Activated naive CD8-positive, alpha-beta T cell treated with anti-CD3 and anti-CD28 coated beads for 36 hours (primary cell): ENCODE data around the gene PABPN1L. TPM values are rescaled to one million over a fixed set of nuclear protein-coding genes. Genes with fewer than 3 reads are reported as not detected.
A peak's percentile ranks its signal among the peaks of the same experiment; 100 is the strongest.

Source experiments
- DNase-seq: peaks from one replicate; pipeline ENCODE4 v3.0.0; 2021
- H3K27ac Mint-ChIP-seq: one replicate; pipeline ENCODE4 v1.8.0; 2022; ENCODE audit warnings: mild to moderate bottlenecking, moderate library complexity, mixed read lengths
- H3K27me3 Mint-ChIP-seq: one replicate; pipeline ENCODE4 v1.8.0; 2022; ENCODE audit warnings: mild to moderate bottlenecking, mixed read lengths
- H3K36me3 Mint-ChIP-seq: one replicate; pipeline ENCODE4 v1.8.0; 2021; ENCODE audit warnings: mild to moderate bottlenecking, mixed read lengths
- H3K4me1 Mint-ChIP-seq: one replicate; pipeline ENCODE4 v1.8.0; 2021; ENCODE audit warnings: mixed read lengths
- H3K4me3 Mint-ChIP-seq: one replicate; pipeline ENCODE4 v1.8.0; 2022; ENCODE audit warnings: mild to moderate bottlenecking, moderate library complexity, mixed read lengths
- H3K9me3 Mint-ChIP-seq: one replicate; pipeline ENCODE4 v1.8.0; 2022; ENCODE audit warnings: mixed read lengths
- total RNA-seq, 2 experiments: library from RNA; stranded (reverse); gene quantifications; one replicate each; pipeline ENCODE4 v1.2.3, GENCODE V29; 2021

The PABPN1L gene
- total RNA-seq, 2 experiments from 2014 or later = not detected

DNA sequence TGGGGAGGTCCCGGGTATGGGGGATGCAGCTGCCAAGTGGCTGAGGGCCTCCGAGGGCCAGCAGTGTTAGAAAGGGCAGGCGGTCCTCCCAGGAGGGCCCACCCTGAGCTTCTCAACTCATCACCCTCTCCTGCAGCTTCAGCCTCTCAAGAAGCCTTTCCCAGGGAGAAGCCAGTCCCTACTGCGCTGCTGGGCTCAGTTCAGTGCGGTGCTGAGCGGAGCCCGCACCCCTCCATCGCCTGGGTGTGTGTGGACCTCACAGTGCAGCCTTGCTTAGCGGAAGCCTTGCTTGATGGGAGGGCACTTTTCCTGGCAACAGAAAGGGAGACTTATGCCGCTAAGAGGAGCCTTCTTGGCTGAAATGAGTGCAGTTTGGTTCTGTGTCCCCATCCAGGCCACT, 51.2 kb downstream of the PABPN1L start:
- Mint-ChIP-seq H3K27me3 (no peaks in the 10 kb centered on the region), H3K9me3 (no peaks in the 10 kb centered on the region), H3K36me3 (peaks cover 8% of the 10 kb centered on the region), H3K4me3 (no peak overlapping the region), H3K27ac (no peak overlapping the region), H3K4me1 (peaks cover 6% of the 10 kb centered on the region)
- no peak for DNase-seq

DNA sequence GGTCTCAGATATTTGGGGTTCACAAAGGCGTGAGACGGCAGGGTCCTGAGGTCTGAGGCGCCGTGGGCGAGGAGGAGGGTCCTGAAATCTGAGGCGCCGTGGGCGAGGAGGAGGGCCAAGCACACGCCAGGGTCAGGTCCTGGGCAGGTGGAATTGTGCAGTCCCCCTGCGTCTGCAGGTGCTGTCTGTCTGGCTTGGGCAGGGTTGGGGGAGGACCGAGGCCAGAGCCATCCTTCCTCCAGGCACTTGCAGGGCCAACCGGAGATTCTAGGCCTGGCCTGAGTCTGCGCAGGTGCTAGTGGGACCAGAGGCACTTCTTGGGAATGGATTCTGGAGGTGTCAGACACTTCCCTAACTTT, 52.3 kb downstream of the PABPN1L start:
- peaks cover 14% of the 10 kb centered on the region for H3K4me1 Mint-ChIP-seq
- peaks cover 15% of the 10 kb centered on the region for H3K36me3 Mint-ChIP-seq
- no peaks in the 10 kb centered on the region for H3K9me3 Mint-ChIP-seq
- no peaks in the 10 kb centered on the region for H3K27me3 Mint-ChIP-seq
- no peak for DNase-seq
- H3K27ac Mint-ChIP-seq = peak overlapping the region; percentile 8
- H3K4me3 Mint-ChIP-seq = peak overlapping the region; percentile 43

Other genes starting within 250 kb of the PABPN1L start
- not detected for gene IL17C, start 228.1 kb downstream of the PABPN1L start, total RNA-seq
- gene CYBA, start 215.6 kb downstream of the PABPN1L start, total RNA-seq = 100 to 1,000 TPM; 197 to 204 TPM
- gene MVD, start 203.6 kb downstream of the PABPN1L start, total RNA-seq = 10 to 100 TPM; 53.3 to 56.6 TPM
- 1 to 10 TPM; 2.0 to 2.2 TPM for gene SNAI3, start 180.2 kb downstream of the PABPN1L start, total RNA-seq
- gene RNF166, start 160.3 kb downstream of the PABPN1L start, total RNA-seq = 10 to 100 TPM; 58.7 to 59.0 TPM
- 10 to 100 TPM; 59.7 to 62.7 TPM for gene CTU2, start 160.2 kb downstream of the PABPN1L start, total RNA-seq
- 10 to 100 TPM; 86.7 to 87.0 TPM for gene PIEZO1, start 81.4 kb downstream of the PABPN1L start, total RNA-seq
- gene CDT1, start 62.9 kb downstream of the PABPN1L start, total RNA-seq = 100 to 1,000 TPM; 156 to 158 TPM
- gene APRT, start 54.7 kb downstream of the PABPN1L start, total RNA-seq = 100 to 1,000 TPM; 241 to 272 TPM
- gene GALNS, start 9.7 kb downstream of the PABPN1L start, total RNA-seq = 10 to 100 TPM; 14.7 to 14.9 TPM
- gene TRAPPC2L, start 9.5 kb downstream of the PABPN1L start, total RNA-seq = 10 to 100 TPM; 81.8 to 91.3 TPM
- gene CBFA2T3, start 110.5 kb upstream of the PABPN1L start, total RNA-seq = under 1 TPM; 0.28 to 0.56 TPM
- gene ACSF3, start 227.2 kb upstream of the PABPN1L start, total RNA-seq = 10 to 100 TPM; 32.1 to 38.4 TPM